ENCODE results near the gene ATAD3B. TPM values are rescaled to one million over a fixed set of nuclear protein-coding genes. Genes with fewer than 3 reads are reported as not detected.
A peak's percentile ranks its signal among the peaks of the same experiment; 100 is the strongest.
"Not testable (repeated sequence)": the region's sequence is repeated elsewhere in the genome, so short reads cannot be mapped to it uniquely, and the experiment has no call there.

The ATAD3B gene
- total RNA-seq, 4 donors from 2014 or later: 26.9 to 130 (median 35.0) TPM

GRCh38 chr1:1428174-1428573, 43.4 kb upstream of the ATAD3B start:
- TF ChIP-seq POLR2A (IDR thresholded peaks at IDR 0.05): no peak
- TF ChIP-seq CTCF (IDR thresholded peaks at IDR 0.05): no peak
- peaks cover 0 to 36% (median 5%) of the 10 kb centered on the region in 4 donors for H3K4me1 ChIP-seq
- H3K9me3 ChIP-seq: no peaks in the 10 kb centered on the region
- DNase-seq: no peak
- H3K27ac ChIP-seq: peak overlapping the region in 1 of 4 donors; percentile 91
- H3K27me3 ChIP-seq: no peaks in the 10 kb centered on the region
- no peaks in the 10 kb centered on the region for H3K36me3 ChIP-seq
- H3K4me3 ChIP-seq: no peak overlapping the region

GRCh38 chr1:1428967-1429366, 42.6 kb upstream of the ATAD3B start:
- H3K27me3 ChIP-seq, H3K36me3 ChIP-seq, H3K4me3 ChIP-seq, DNase-seq, H3K9me3 ChIP-seq: not testable (repeated sequence)
- Histone ChIP-seq H3K4me1 (peaks cover 6 to 44% (median 10%) of the 10 kb centered on the region in 4 donors), H3K27ac (peak overlapping the region in 1 of 4 donors; percentile 91)

- Histone ChIP-seq H3K4me3 (no peak overlapping the region), H3K4me1 (peaks cover 6 to 51% (median 16%) of the 10 kb centered on the region in 4 donors), H3K27me3 (no peaks in the 10 kb centered on the region), H3K27ac (peak overlapping the region; percentile 67 to 91 (median 76)), H3K9me3 (no peaks in the 10 kb centered on the region), H3K36me3 (no peaks in the 10 kb centered on the region)
- no peak for DNase-seq
- TF ChIP-seq CTCF (IDR thresholded peaks at IDR 0.05): no peak
- no peak for TF ChIP-seq POLR2A (IDR thresholded peaks at IDR 0.05)
These were observed 41.9 kb upstream of the ATAD3B start for GRCh38 chr1:1429671-1430073.

GRCh38 chr1:1430114-1430982, 41.2 kb upstream of the ATAD3B start:
- peak overlapping the region; percentile 67 to 91 (median 76) for H3K27ac ChIP-seq
- no peaks in the 10 kb centered on the region for H3K36me3 ChIP-seq
- H3K27me3 ChIP-seq: no peaks in the 10 kb centered on the region
- H3K4me3 ChIP-seq: no peak overlapping the region
- no peaks in the 10 kb centered on the region for H3K9me3 ChIP-seq
- TF ChIP-seq POLR2A (IDR thresholded peaks at IDR 0.05) (no peak), CTCF (IDR thresholded peaks at IDR 0.05) (peak in 2 of 6 experiments; percentile 3 to 21)
- peaks cover 6 to 58% (median 22%) of the 10 kb centered on the region in 4 donors for H3K4me1 ChIP-seq
- peak in 2 of 3 donors; percentile 61 to 63 for DNase-seq

- no peak for TF ChIP-seq POLR2A (IDR thresholded peaks at IDR 0.05)
- TF ChIP-seq CTCF (IDR thresholded peaks at IDR 0.05): no peak
- no peak for DNase-seq
- Histone ChIP-seq H3K27me3 (no peaks in the 10 kb centered on the region), H3K9me3 (peaks cover 0 to 2% (median 0%) of the 10 kb centered on the region in 4 donors), H3K4me1 (peaks cover 9 to 65% (median 29%) of the 10 kb centered on the region in 4 donors), H3K4me3 (no peak overlapping the region), H3K27ac (peak overlapping the region; percentile 67 to 91 (median 76)), H3K36me3 (no peaks in the 10 kb centered on the region)
These were observed 40.3 kb upstream of the ATAD3B start for GRCh38 chr1:1430992-1431844.
